ENCODE results near the gene SHH. TPM values are rescaled to one million over a fixed set of nuclear protein-coding genes. Genes with fewer than 3 reads are reported as not detected.

Gene SHH
- total RNA-seq, 4 donors from 2014 or later = 1.4 to 2.5 (median 2.1) TPM; not detected in 1

- DNase-seq = no peak
- peaks cover 0 to 83% (median 0%) of the 10 kb centered on the region in 3 donors for H3K36me3 ChIP-seq
- no peak overlapping the region for H3K4me3 ChIP-seq
- TF ChIP-seq CTCF (IDR thresholded peaks at IDR 0.05) (no peak), POLR2A (IDR thresholded peaks at IDR 0.05) (no peak)
- no peaks in the 10 kb centered on the region for H3K27me3 ChIP-seq
- no peak overlapping the region for H3K27ac ChIP-seq
- H3K9me3 ChIP-seq = no peaks in the 10 kb centered on the region
- peaks cover 0 to 6% (median 1%) of the 10 kb centered on the region in 4 donors for H3K4me1 ChIP-seq
Observed at GRCh38 chr7:155766966-155767916, 45.0 kb downstream of the SHH start.

DNA sequence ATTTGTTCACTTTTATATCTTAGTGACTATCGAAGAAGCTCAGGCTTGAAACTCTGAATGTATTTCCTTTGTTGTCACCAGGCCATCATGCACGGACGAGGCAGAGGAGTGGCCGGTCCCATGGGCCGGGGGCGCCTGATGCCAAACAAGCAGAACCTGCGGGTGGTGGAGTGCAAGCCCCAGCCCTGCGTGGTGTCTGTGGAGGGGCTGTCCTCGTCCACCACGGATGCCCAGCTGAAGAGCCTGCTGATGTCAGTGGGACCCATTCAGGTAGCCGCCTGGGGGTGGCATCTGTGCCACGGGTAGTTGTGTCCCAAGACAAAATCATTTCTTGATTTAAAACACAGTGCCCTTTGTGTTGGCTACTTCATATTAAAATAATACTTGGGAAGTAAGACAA is 45.9 kb downstream of the SHH start:
- DNase-seq = no peak
- no peak for TF ChIP-seq POLR2A (IDR thresholded peaks at IDR 0.05)
- no peak for TF ChIP-seq CTCF (IDR thresholded peaks at IDR 0.05)
- H3K27me3 ChIP-seq = no peaks in the 10 kb centered on the region
- H3K4me3 ChIP-seq = no peak overlapping the region
- no peak overlapping the region for H3K27ac ChIP-seq
- H3K36me3 ChIP-seq = peaks cover 0 to 76% (median 0%) of the 10 kb centered on the region in 3 donors
- peaks cover 0 to 9% (median 1%) of the 10 kb centered on the region in 4 donors for H3K4me1 ChIP-seq
- H3K9me3 ChIP-seq = no peaks in the 10 kb centered on the region

DNA sequence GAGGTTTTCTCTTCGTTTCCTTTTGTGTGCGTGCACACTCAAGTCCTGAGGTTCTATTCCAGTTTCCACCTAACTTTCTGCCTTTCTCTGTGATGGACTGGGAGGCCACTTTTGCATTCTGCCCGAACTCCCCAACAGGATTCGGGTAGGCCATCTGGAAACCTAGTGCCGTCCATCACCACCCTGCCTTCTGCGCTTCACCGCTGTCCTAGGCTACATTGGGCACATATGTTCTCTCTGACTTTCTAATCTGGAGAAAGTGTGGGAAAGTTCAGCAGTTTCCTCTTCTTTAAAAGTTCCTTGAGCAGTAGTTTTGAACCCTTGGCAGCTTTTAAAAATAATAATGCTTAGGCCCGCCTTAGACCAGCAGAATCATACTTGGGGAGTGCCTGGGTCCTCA is 46.8 kb downstream of the SHH start:
- DNase-seq = no peak
- Histone ChIP-seq H3K27ac (no peak overlapping the region), H3K36me3 (peaks cover 0 to 67% (median 0%) of the 10 kb centered on the region in 3 donors), H3K27me3 (no peaks in the 10 kb centered on the region), H3K4me1 (peaks cover 0 to 9% (median 1%) of the 10 kb centered on the region in 4 donors), H3K9me3 (no peaks in the 10 kb centered on the region), H3K4me3 (no peak overlapping the region)
- no peak for TF ChIP-seq POLR2A (IDR thresholded peaks at IDR 0.05)
- TF ChIP-seq CTCF (IDR thresholded peaks at IDR 0.05) = no peak

- Histone ChIP-seq H3K4me3 (no peak overlapping the region), H3K4me1 (peaks cover 0 to 14% (median 3%) of the 10 kb centered on the region in 4 donors), H3K27ac (peak overlapping the region in 3 of 4 donors; percentile 9 to 71 (median 67)), H3K36me3 (peaks cover 0 to 56% (median 0%) of the 10 kb centered on the region in 3 donors), H3K27me3 (no peaks in the 10 kb centered on the region), H3K9me3 (no peaks in the 10 kb centered on the region)
- TF ChIP-seq POLR2A (IDR thresholded peaks at IDR 0.05) (no peak), CTCF (IDR thresholded peaks at IDR 0.05) (no peak)
- peak in 1 of 3 donors; percentile 33 for DNase-seq
Observed at GRCh38 chr7:155764438-155764793, 47.8 kb downstream of the SHH start.

GRCh38 chr7:155763691-155764437 is 48.4 kb downstream of the SHH start:
- peaks cover 0 to 14% (median 3%) of the 10 kb centered on the region in 4 donors for H3K4me1 ChIP-seq
- peak overlapping the region; percentile 9 to 71 (median 56) for H3K27ac ChIP-seq
- TF ChIP-seq POLR2A (IDR thresholded peaks at IDR 0.05) (no peak), CTCF (IDR thresholded peaks at IDR 0.05) (no peak)
- H3K9me3 ChIP-seq = no peaks in the 10 kb centered on the region
- no peak overlapping the region for H3K4me3 ChIP-seq
- peaks cover 0 to 51% (median 0%) of the 10 kb centered on the region in 3 donors for H3K36me3 ChIP-seq
- DNase-seq = peak in 2 of 3 donors; percentile 41 to 67
- no peaks in the 10 kb centered on the region for H3K27me3 ChIP-seq
